HEK293T (cell line): ENCODE data around the gene IP6K3.

ENCODE experiments used
- CTBP1 ChIP-seq: fragments of 450-650 bp; IDR thresholded peaks from 2 replicates; pipeline ENCODE4 v1.6.1; 2016; ENCODE audit warnings: borderline replicate concordance
- NFRKB ChIP-seq: fragments of 450-650 bp; IDR thresholded peaks from 2 replicates; pipeline ENCODE4 v1.6.1; 2016; ENCODE audit warnings: mild to moderate bottlenecking, moderate library complexity
- SP1 ChIP-seq: fragments of 450-650 bp; IDR thresholded peaks from 2 replicates; pipeline ENCODE4 v1.6.1; 2017
- TF ChIP-seq, protein P1 (sequence below): fragments of 450-650 bp; IDR thresholded peaks from 2 replicates; pipeline ENCODE4 v1.6.1; 2016

DNA sequence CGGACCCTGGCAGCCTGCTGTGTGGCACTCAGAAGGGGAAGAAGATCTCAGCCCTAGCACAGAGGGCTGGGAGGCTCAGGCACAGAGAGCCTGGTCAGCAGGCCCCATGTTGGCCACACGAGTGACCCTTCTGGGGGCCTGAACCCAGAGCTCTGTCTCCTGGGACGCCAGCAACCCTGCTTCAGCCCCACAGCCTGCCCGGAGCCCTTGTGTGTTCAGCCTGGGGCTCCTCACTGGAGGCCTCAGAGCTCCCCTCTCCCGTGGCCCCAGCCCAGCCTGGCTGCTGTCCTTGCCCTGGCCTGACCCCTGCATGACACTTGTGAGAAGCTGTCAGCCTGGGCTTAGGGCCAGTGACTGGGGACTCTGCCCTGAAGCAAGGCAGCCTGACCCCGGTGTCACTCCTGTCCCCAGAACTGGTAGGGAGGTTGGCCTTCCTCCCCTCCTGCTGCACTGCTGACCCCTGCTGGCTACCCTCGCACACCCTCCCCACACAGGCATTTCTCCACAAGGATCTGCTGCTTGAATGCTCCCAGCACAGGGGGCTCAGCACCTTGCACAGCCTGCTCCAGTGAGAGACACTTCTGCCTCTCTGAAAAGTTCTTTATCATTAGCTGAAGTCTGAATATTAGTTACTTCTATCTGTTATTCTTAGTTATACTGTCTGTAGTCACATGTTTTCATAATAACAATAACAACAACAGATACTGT, 15.4 kb upstream of the IP6K3 start:
- TF ChIP-seq, protein P1, sequence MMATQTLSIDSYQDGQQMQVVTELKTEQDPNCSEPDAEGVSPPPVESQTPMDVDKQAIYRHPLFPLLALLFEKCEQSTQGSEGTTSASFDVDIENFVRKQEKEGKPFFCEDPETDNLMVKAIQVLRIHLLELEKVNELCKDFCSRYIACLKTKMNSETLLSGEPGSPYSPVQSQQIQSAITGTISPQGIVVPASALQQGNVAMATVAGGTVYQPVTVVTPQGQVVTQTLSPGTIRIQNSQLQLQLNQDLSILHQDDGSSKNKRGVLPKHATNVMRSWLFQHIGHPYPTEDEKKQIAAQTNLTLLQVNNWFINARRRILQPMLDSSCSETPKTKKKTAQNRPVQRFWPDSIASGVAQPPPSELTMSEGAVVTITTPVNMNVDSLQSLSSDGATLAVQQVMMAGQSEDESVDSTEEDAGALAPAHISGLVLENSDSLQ, result no peak
- TF ChIP-seq NFRKB (no peak), CTBP1 (no peak), SP1 (no peak)
